H1 (cell line): ENCODE measurements around the gene DENND1A. TPM values are rescaled to one million over a fixed set of nuclear protein-coding genes. Genes with fewer than 3 reads are reported as not detected.
A peak's percentile ranks its signal among the peaks of the same experiment; 100 is the strongest.

Experiments used
- CTCF ChIA-PET: fragments of 300-600 bp; sonication (Branson Sonifier 250); formaldehyde crosslinking; loops from one replicate; lab custom pipeline; 2021; ENCODE audit not compliant: partially characterized antibody; lab: Charles Lee
- POLR2A ChIA-PET: fragments of 300-600 bp; sonication (Branson Sonifier 250); formaldehyde crosslinking; loops from one replicate; lab custom pipeline; 2021; ENCODE audit warnings: inconsistent platforms; ENCODE audit not compliant: partially characterized antibody; lab: Charles Lee
- DNase-seq, 2 experiments: peaks; one replicate each; pipeline versions ENCODE4 v3.0.0 to v3.0.0-alpha.2; 2010 to 2022; ENCODE audit warnings: low spot score in 2 of 2, low read depth in 1 of 2, mixed read lengths in 1 of 2
- FAIRE-seq: peaks from 2 replicates; lab custom pipeline; 2011; peaks lifted over from hg19 to GRCh38; lab: Jason Lieb, UNC
- H2AFZ ChIP-seq: 2 replicates; pipeline ENCODE4 v1.8.1; 2012; ENCODE audit warnings: low read length, inconsistent platforms
- H2AK5ac ChIP-seq: 2 replicates; pipeline ENCODE4 v1.6.1; 2013; ENCODE audit warnings: low read depth, low read length
- H2BK120ac ChIP-seq: replicated peaks from 2 replicates; pipeline ENCODE3; 2013; ENCODE audit warnings: low read depth, low read length, inconsistent platforms
- H2BK12ac ChIP-seq: 2 replicates; pipeline ENCODE4 v1.6.1; 2013; ENCODE audit warnings: low read depth, low read length
- H2BK15ac ChIP-seq: 2 replicates; pipeline ENCODE4 v1.6.1; 2013; ENCODE audit warnings: low read length
- H2BK20ac ChIP-seq: 2 replicates; pipeline ENCODE4 v1.6.1; 2013; ENCODE audit warnings: low read length
- H2BK5ac ChIP-seq: 2 replicates; pipeline ENCODE4 v1.6.1; 2013; ENCODE audit warnings: low read depth, low read length
- H3K14ac ChIP-seq: 2 replicates; pipeline ENCODE4 v1.6.1; 2013; ENCODE audit warnings: inconsistent platforms; ENCODE audit not compliant: insufficient read length
- H3K18ac ChIP-seq: 2 replicates; pipeline ENCODE4 v1.6.1; 2013; ENCODE audit warnings: low read length; ENCODE audit errors: extremely low read depth
- H3K23ac ChIP-seq: 2 replicates; pipeline ENCODE4 v1.6.1; 2013; ENCODE audit warnings: inconsistent platforms; ENCODE audit not compliant: insufficient read length
- H3K23me2 ChIP-seq: 2 replicates; pipeline ENCODE4 v1.6.1; 2013; ENCODE audit warnings: low read depth, low read length
- H3K27ac ChIP-seq: 2 replicates; pipeline ENCODE4 v1.6.1; 2011; ENCODE audit warnings: low read depth, low read length, inconsistent platforms
- H3K27me3 ChIP-seq, 4 experiments: replicated peaks in 1 of 4; 1 replicate in 1 of 4; 2 replicates in 3 of 4; pipeline versions ENCODE4 v1.6.1 to v1.8.1; 2011 to 2013; ENCODE audit warnings: low read length in 3 of 4, mild to moderate bottlenecking in 3 of 4, inconsistent platforms in 2 of 4, mixed read lengths in 2 of 4, moderate library complexity in 1 of 4; ENCODE audit not compliant: control insufficient read depth in 3 of 4, insufficient read depth in 3 of 4; ENCODE audit errors: extremely low read depth in 1 of 4
- H3K36me3 ChIP-seq, 4 experiments: 2 replicates each; pipeline versions ENCODE4 v1.6.1 to v1.8.1; 2011 to 2013; ENCODE audit warnings: mild to moderate bottlenecking in 4 of 4, low read length in 3 of 4, moderate library complexity in 2 of 4, control low read depth in 1 of 4, inconsistent platforms in 1 of 4; ENCODE audit not compliant: insufficient read depth in 4 of 4, control insufficient read depth in 2 of 4
- H3K4ac ChIP-seq: replicated peaks from 2 replicates; pipeline ENCODE3; 2013; ENCODE audit warnings: low read length, low read depth, mixed read lengths, inconsistent platforms; ENCODE audit not compliant: insufficient read length
- H3K4me1 ChIP-seq, 4 experiments: replicated peaks in 1 of 4; 1 replicate in 1 of 4; 2 replicates in 3 of 4; pipeline versions ENCODE4 v1.6.1 to v1.8.1; 2011 to 2013; ENCODE audit warnings: low read length in 3 of 4, inconsistent platforms in 2 of 4, mixed read lengths in 1 of 4; ENCODE audit not compliant: insufficient read depth in 4 of 4, control insufficient read depth in 3 of 4
- H3K4me2 ChIP-seq, 2 experiments: 2 replicates each; pipeline versions ENCODE4 v1.6.1 to v1.8.1; 2011 to 2013; ENCODE audit warnings: low read depth in 2 of 2, low read length in 2 of 2, control low read depth in 1 of 2, inconsistent platforms in 1 of 2, mild to moderate bottlenecking in 1 of 2; ENCODE audit not compliant: insufficient read depth in 1 of 2
- H3K4me3 ChIP-seq, 4 experiments: fragments of 200-600, 300-600 bp in 1 of 4; sonication (generic), shearing (Covaris generic), sonication (Bioruptor Twin) in 1 of 4; 2 replicates each; pipeline versions ENCODE4 v1.5.1 to v1.8.1; 2011 to 2016; ENCODE audit warnings: low read length in 4 of 4, low read depth in 3 of 4, control low read depth in 2 of 4, inconsistent platforms in 2 of 4, mild to moderate bottlenecking in 2 of 4, mixed read lengths in 1 of 4, moderate library complexity in 1 of 4; ENCODE audit not compliant: insufficient read depth in 2 of 4; ENCODE audit errors: extremely low read depth in 1 of 4
- H3K56ac ChIP-seq: replicated peaks from 2 replicates; pipeline ENCODE3; 2013; ENCODE audit warnings: low read depth, mild to moderate bottlenecking, mixed read lengths, low read length, inconsistent platforms; ENCODE audit not compliant: insufficient read length
- H3K79me1 ChIP-seq: 2 replicates; pipeline ENCODE4 v1.6.1; 2013; ENCODE audit warnings: low read depth, low read length, control low read depth
- H3K79me2 ChIP-seq, 2 experiments: 2 replicates each; pipeline versions ENCODE4 v1.6.1 to v1.8.1; 2012 to 2013; ENCODE audit warnings: low read length in 2 of 2, mild to moderate bottlenecking in 2 of 2, inconsistent platforms in 1 of 2; ENCODE audit not compliant: insufficient read depth in 2 of 2, control insufficient read depth in 1 of 2
- H3K9ac ChIP-seq, 4 experiments: replicated peaks in 1 of 4; 1 replicate in 1 of 4; 2 replicates in 3 of 4; pipeline versions ENCODE4 v1.6.1 to v1.8.1; 2011 to 2013; ENCODE audit warnings: low read depth in 3 of 4, low read length in 3 of 4, control low read depth in 2 of 4, mild to moderate bottlenecking in 2 of 4, moderate library complexity in 2 of 4, inconsistent platforms in 1 of 4; ENCODE audit errors: extremely low read depth in 1 of 4
- H3K9me3 ChIP-seq, 2 experiments: 2 replicates each; pipeline versions ENCODE4 v1.6.1 to v1.8.1; 2012 to 2013; ENCODE audit warnings: mild to moderate bottlenecking in 2 of 2, moderate library complexity in 2 of 2, control low read depth in 1 of 2, inconsistent platforms in 1 of 2, low read depth in 1 of 2, low read length in 1 of 2, mixed read lengths in 1 of 2; ENCODE audit not compliant: insufficient read depth in 2 of 2
- H4K20me1 ChIP-seq, 2 experiments: replicated peaks in 1 of 2; 2 replicates each; pipeline versions ENCODE3 to v1.8.1; 2011 to 2013; ENCODE audit warnings: inconsistent platforms in 2 of 2, low read length in 2 of 2, mild to moderate bottlenecking in 1 of 2; ENCODE audit not compliant: insufficient read depth in 2 of 2, control insufficient read depth in 1 of 2
- H4K5ac ChIP-seq: 2 replicates; pipeline ENCODE4 v1.6.1; 2013; ENCODE audit warnings: low read length, low read depth, mixed read lengths, inconsistent platforms; ENCODE audit not compliant: insufficient read length
- H4K8ac ChIP-seq: 2 replicates; pipeline ENCODE4 v1.8.0; 2013; ENCODE audit warnings: mild to moderate bottlenecking, moderate library complexity, low read length, inconsistent platforms; ENCODE audit not compliant: insufficient read depth; ENCODE audit errors: extremely low read depth
- H4K91ac ChIP-seq: replicated peaks from 2 replicates; pipeline ENCODE3; 2013; ENCODE audit warnings: low read length, mixed read lengths, inconsistent platforms; ENCODE audit not compliant: insufficient read length
- E2F6 ChIP-seq: IDR thresholded peaks from 2 replicates; pipeline ENCODE4 v1.6.1; 2012; ENCODE audit warnings: inconsistent platforms
- SIRT6 ChIP-seq: IDR thresholded peaks from one replicate; pipeline ENCODE4 v1.7.1; 2012; ENCODE audit warnings: low read length, inconsistent platforms
- SIX5 ChIP-seq: IDR thresholded peaks from 2 replicates; pipeline ENCODE4 v1.6.1; 2011; ENCODE audit warnings: mild to moderate bottlenecking, low read depth, low read length
- SP1 ChIP-seq: IDR thresholded peaks from 2 replicates; pipeline ENCODE4 v1.6.1; 2011; ENCODE audit warnings: low read depth, low read length
- WGBS, 2 experiments: shearing (Covaris generic) in 1 of 2; methylation state at CpG; one replicate each; pipeline versions ENCODE4 v1.1.6 to v1.1.7; 2013 to 2015; ENCODE audit warnings: low lambda C conversion rate in 2 of 2, mixed read lengths in 2 of 2, inconsistent platforms in 1 of 2, low coverage in 1 of 2, missing lambda C conversion rate in 1 of 2; ENCODE audit not compliant: insufficient replicate concordance in 2 of 2, insufficient coverage in 1 of 2, insufficient read length in 1 of 2; ENCODE audit errors: extremely low coverage in 1 of 2, missing lambda C conversion rate in 1 of 2; 5-methylcytosine and 5-hydroxymethylcytosine counted together
- polyA plus RNA-seq, 7 experiments: library from polyadenylated mRNA; depleted of rRNA in 3 of 7; stranded (reverse) in 5 of 7; unstranded in 2 of 7; fragments of >200 nt in 5 of 7; fragments of 200-250 nt in 2 of 7; gene quantifications; 1 replicate in 5 of 7; 2 replicates in 1 of 7; 4 replicates in 1 of 7; pipeline versions ENCODE4 v1.2.1 to v1.2.3, GENCODE V29; 2011 to 2013; ENCODE audit warnings: missing spikeins in 2 of 7, mixed read lengths in 2 of 7
- total RNA-seq: library from RNA; stranded (reverse); fragmentation: NEBNext Ultra II Directional; extraction: Animal tissue kit (Norgen Biotek cat#: 25700); gene quantifications from 2 replicates; pipeline ENCODE4 v1.2.1, GENCODE V29; 2021
- TF ChIP-seq, protein P1 (sequence below), 3 experiments: IDR thresholded peaks; 1 replicate in 2 of 3; 2 replicates in 1 of 3; pipeline versions ENCODE4 v1.5.1 to v1.6.1; 2011; ENCODE audit warnings: low read length in 3 of 3, mild to moderate bottlenecking in 3 of 3, inconsistent platforms in 2 of 3, low read depth in 1 of 3, moderate library complexity in 1 of 3; ENCODE audit not compliant: insufficient read depth in 1 of 3; ENCODE audit errors: control extremely low read depth in 1 of 3

Gene DENND1A
- total and polyA plus RNA-seq, 2 of the 8 experiments (the other 6 are each of a cell fraction or from before 2014, with no cell fraction given) = 24.1 to 26.4 TPM

DNA sequence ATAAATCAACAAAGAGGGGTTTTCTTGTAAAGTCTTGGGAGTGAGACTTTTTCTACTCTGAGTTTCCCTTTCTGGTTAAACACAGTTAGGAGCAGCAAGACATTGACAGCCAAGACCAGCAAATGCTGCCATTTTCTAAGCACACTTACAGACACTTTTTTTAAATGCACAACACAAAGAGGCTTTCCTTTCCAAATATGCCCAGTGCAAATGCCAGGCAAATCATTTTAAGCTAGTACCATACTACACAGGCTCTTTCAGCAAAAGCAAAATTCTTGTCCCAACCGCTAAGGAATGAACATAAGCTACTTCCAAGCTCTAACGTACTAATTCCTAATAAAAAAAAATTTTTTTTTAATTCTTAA, 68.2 kb downstream of the DENND1A start:
- Histone ChIP-seq H2BK120ac (no peak overlapping the region), H3K79me1 (no peaks in the 10 kb centered on the region), H4K91ac (no peak overlapping the region), H2AFZ (no peak overlapping the region), H3K4me3 (no peak overlapping the region), H3K18ac (no peak overlapping the region), H3K36me3 (no peaks in the 10 kb centered on the region), H2BK5ac (no peak overlapping the region), H4K5ac (no peak overlapping the region), H4K8ac (no peak overlapping the region), H3K27me3 (peaks cover 0 to 6% (median 0%) of the 10 kb centered on the region in 4 experiments; a peak in 6 of 7 replicates), H3K27ac (no peak overlapping the region), H2BK15ac (no peak overlapping the region), H3K9me3 (no peaks in the 10 kb centered on the region), H4K20me1 (no peaks in the 10 kb centered on the region), H2BK20ac (no peak overlapping the region), H3K4me2 (peak overlapping the region in 1 of 2 experiments; percentile 16; a peak in 1 of 4 replicates), H3K23ac (no peak overlapping the region), H3K4me1 (peaks cover 5 to 36% (median 18%) of the 10 kb centered on the region in 4 experiments; a peak in 6 of 7 replicates), H3K4ac (no peak overlapping the region), H3K56ac (no peak overlapping the region), H2AK5ac (no peak overlapping the region), H3K79me2 (peaks cover 0 to 18% of the 10 kb centered on the region in 2 experiments; a peak in 1 of 4 replicates), H3K9ac (no peak overlapping the region), H2BK12ac (no peak overlapping the region), H3K14ac (no peak overlapping the region), H3K23me2 (no peaks in the 10 kb centered on the region)
- FAIRE-seq (no peak), DNase-seq (no peak)
- ChIA-PET CTCF (interaction anchor here (1.2 kb wide), 2 partner anchors 10 to 72 kb away, joined by 3 read pairs; no protein-coding TSS in a partner anchor), POLR2A (interaction anchor here (0.9 to 1.3 kb wide), 4 partner anchors 9 to 32 kb away, joined by 3 to 6 read pairs (median 4); no protein-coding TSS in a partner anchor)
- 78% methylated on average over 2 of the region's 2 CpGs; no CpG with 5 or more reads in 1 of the 2 experiments for WGBS, 2 experiments
- TF ChIP-seq E2F6 = no peak
- TF ChIP-seq SIX5 = no peak
- no peak for TF ChIP-seq SIRT6
- TF ChIP-seq, protein P1, sequence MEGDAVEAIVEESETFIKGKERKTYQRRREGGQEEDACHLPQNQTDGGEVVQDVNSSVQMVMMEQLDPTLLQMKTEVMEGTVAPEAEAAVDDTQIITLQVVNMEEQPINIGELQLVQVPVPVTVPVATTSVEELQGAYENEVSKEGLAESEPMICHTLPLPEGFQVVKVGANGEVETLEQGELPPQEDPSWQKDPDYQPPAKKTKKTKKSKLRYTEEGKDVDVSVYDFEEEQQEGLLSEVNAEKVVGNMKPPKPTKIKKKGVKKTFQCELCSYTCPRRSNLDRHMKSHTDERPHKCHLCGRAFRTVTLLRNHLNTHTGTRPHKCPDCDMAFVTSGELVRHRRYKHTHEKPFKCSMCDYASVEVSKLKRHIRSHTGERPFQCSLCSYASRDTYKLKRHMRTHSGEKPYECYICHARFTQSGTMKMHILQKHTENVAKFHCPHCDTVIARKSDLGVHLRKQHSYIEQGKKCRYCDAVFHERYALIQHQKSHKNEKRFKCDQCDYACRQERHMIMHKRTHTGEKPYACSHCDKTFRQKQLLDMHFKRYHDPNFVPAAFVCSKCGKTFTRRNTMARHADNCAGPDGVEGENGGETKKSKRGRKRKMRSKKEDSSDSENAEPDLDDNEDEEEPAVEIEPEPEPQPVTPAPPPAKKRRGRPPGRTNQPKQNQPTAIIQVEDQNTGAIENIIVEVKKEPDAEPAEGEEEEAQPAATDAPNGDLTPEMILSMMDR (IDR thresholded peaks at IDR 0.05; ENCODE audit: control extremely low read depth in 1 of 3, insufficient read depth in 1 of 3, low read depth in 1 of 3, low read length in 3 of 3) = no peak
- TF ChIP-seq SP1 = no peak
